GM12892 (cell line): ENCODE data around the gene PTPRN2.

ENCODE experiments used
- DNase-seq: peaks from one replicate; pipeline ENCODE4 v3.0.0; 2011; ENCODE audit not compliant: insufficient read length
- FAIRE-seq: peaks from 2 replicates; lab custom pipeline; 2011; peaks lifted over from hg19 to GRCh38; lab: Jason Lieb, UNC
- POLR2A ChIP-seq: IDR thresholded peaks from 2 replicates; pipeline ENCODE4 v1.6.1; 2011; ENCODE audit warnings: low read depth, low read length, control low read depth
- POLR2AphosphoS5 ChIP-seq: IDR thresholded peaks from 2 replicates; pipeline ENCODE4 v1.6.1; 2011; ENCODE audit warnings: low read depth, low read length, control low read depth
- TAF1 ChIP-seq: IDR thresholded peaks from 2 replicates; pipeline ENCODE4 v1.6.1; 2011; ENCODE audit warnings: low read depth, mild to moderate bottlenecking, control low read depth, low read length, borderline replicate concordance

PTPRN2 gene

GRCh38 chr7:157827045-157827862 lies 760.4 kb downstream of the PTPRN2 start:
- no peak for TF ChIP-seq POLR2A
- TF ChIP-seq TAF1: no peak
- TF ChIP-seq POLR2AphosphoS5: no peak
- no peak for DNase-seq
- FAIRE-seq: no peak

- no peak for FAIRE-seq
Observed at GRCh38 chr7:157826566-157826965, 761.1 kb downstream of the PTPRN2 start.

GRCh38 chr7:157825325-157825724 lies 762.3 kb downstream of the PTPRN2 start:
- FAIRE-seq (no peak), DNase-seq (no peak)
- TF ChIP-seq POLR2A (no peak), TAF1 (no peak), POLR2AphosphoS5 (no peak)

More at GRCh38 chr7:157826566-157826965, 761.1 kb downstream of the PTPRN2 start:
- TF ChIP-seq POLR2A (no peak), TAF1 (no peak)
- no peak for DNase-seq

- no peak for DNase-seq
- no peak for TF ChIP-seq POLR2AphosphoS5
- no peak for TF ChIP-seq POLR2A
- no peak for TF ChIP-seq TAF1
- FAIRE-seq: no peak
Observed at GRCh38 chr7:157824819-157825121, 762.9 kb downstream of the PTPRN2 start.

GRCh38 chr7:157824011-157824818 lies 763.4 kb downstream of the PTPRN2 start:
- DNase-seq (no peak), FAIRE-seq (no peak)
- TF ChIP-seq POLR2A: no peak
- TF ChIP-seq POLR2AphosphoS5: no peak
- TF ChIP-seq TAF1: no peak

- DNase-seq: no peak
- TF ChIP-seq POLR2AphosphoS5 (no peak), POLR2A (no peak), TAF1 (no peak)
- no peak for FAIRE-seq
Observed at GRCh38 chr7:157822688-157823031, 765.0 kb downstream of the PTPRN2 start.

- FAIRE-seq: no peak
- DNase-seq: no peak
- TF ChIP-seq TAF1 (no peak), POLR2A (no peak), POLR2AphosphoS5 (no peak)
Observed at GRCh38 chr7:157821959-157822687, 765.5 kb downstream of the PTPRN2 start.

- TF ChIP-seq POLR2AphosphoS5 (no peak), TAF1 (no peak), POLR2A (no peak)
Observed at GRCh38 chr7:157820796-157821195, 766.8 kb downstream of the PTPRN2 start.

GRCh38 chr7:157819455-157819807 lies 768.2 kb downstream of the PTPRN2 start:
- DNase-seq (no peak), FAIRE-seq (no peak)
- TF ChIP-seq POLR2AphosphoS5: no peak
- no peak for TF ChIP-seq TAF1
- no peak for TF ChIP-seq POLR2A

More at GRCh38 chr7:157820796-157821195, 766.8 kb downstream of the PTPRN2 start:
- FAIRE-seq (no peak), DNase-seq (no peak)

GRCh38 chr7:157818701-157819454 lies 768.7 kb downstream of the PTPRN2 start:
- FAIRE-seq (no peak), DNase-seq (no peak)
- TF ChIP-seq POLR2A (no peak), POLR2AphosphoS5 (no peak), TAF1 (no peak)

- FAIRE-seq: no peak
- no peak for DNase-seq
- TF ChIP-seq TAF1 (no peak), POLR2AphosphoS5 (no peak), POLR2A (no peak)
Observed at GRCh38 chr7:157817944-157818700, 769.5 kb downstream of the PTPRN2 start.

GRCh38 chr7:157817433-157817832 lies 770.2 kb downstream of the PTPRN2 start:
- DNase-seq: no peak
- TF ChIP-seq POLR2AphosphoS5 (no peak), TAF1 (no peak), POLR2A (no peak)
- FAIRE-seq: no peak
